Glutamatergic neuron (in vitro differentiated cells): Measurements from ENCODE around the gene EFNA5. TPM values are rescaled to one million over a fixed set of nuclear protein-coding genes. Genes with fewer than 3 reads are reported as not detected.

Source experiments
- DNase-seq: peaks from one replicate; pipeline ENCODE4 v3.0.0; 2022
- H3K27ac Mint-ChIP-seq: one replicate; pipeline ENCODE4 v1.8.0; 2020; ENCODE audit warnings: mild to moderate bottlenecking, mixed read lengths, inconsistent platforms; ENCODE audit not compliant: unreplicated experiment
- H3K27me3 Mint-ChIP-seq: one replicate; pipeline ENCODE4 v1.8.0; 2020; ENCODE audit warnings: mild to moderate bottlenecking, moderate library complexity, mixed read lengths, inconsistent platforms; ENCODE audit not compliant: unreplicated experiment
- H3K36me3 Mint-ChIP-seq: one replicate; pipeline ENCODE4 v1.8.0; 2020; ENCODE audit warnings: mild to moderate bottlenecking, mixed read lengths, inconsistent platforms; ENCODE audit not compliant: unreplicated experiment
- H3K4me1 Mint-ChIP-seq: one replicate; pipeline ENCODE4 v1.8.0; 2020; ENCODE audit warnings: mild to moderate bottlenecking, low read depth, mixed read lengths, inconsistent platforms; ENCODE audit not compliant: unreplicated experiment
- H3K4me3 Mint-ChIP-seq: one replicate; pipeline ENCODE4 v1.8.0; 2020; ENCODE audit warnings: mild to moderate bottlenecking, mixed read lengths, inconsistent platforms; ENCODE audit not compliant: unreplicated experiment
- H3K9me3 Mint-ChIP-seq: one replicate; pipeline ENCODE4 v1.8.0; 2020; ENCODE audit warnings: mild to moderate bottlenecking, moderate library complexity, mixed read lengths, inconsistent platforms; ENCODE audit not compliant: unreplicated experiment
- total RNA-seq: library from RNA; stranded (reverse); fragmentation: NEBNext Ultra II Directional; extraction: Animal tissue kit (Norgen Biotek cat#: 25700); gene quantifications from one replicate; pipeline ENCODE4 v1.2.1, GENCODE V29; 2021; ENCODE audit not compliant: unreplicated experiment
- TF ChIP-seq, protein P1 (sequence below): fragments of 200-600 bp; sonication (generic); IDR thresholded peaks from one replicate; pipeline ENCODE4 v1.5.0; 2021; ENCODE audit not compliant: partially characterized antibody, unreplicated experiment

EFNA5 gene
- total RNA-seq, 1 donor from 2014 or later: 158 TPM

DNA sequence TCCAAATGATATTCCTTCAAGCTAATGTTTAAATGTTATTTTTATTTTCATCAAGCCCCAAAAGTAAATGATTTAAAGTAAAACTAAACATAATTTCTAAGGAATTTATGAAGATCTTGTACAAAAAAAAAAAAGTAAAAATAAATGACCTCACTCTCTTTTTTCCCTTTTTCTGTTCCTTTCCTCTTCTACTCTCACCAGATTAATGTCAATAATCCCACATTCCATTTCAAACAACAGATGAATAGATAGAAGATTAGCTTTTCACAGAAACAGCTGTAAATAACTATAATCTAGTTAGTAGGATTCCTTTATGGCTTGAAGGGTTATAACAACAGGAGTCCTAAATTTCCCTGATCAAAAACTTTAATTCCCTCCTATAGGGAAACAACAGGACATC, 88.1 kb downstream of the EFNA5 start:
- Mint-ChIP-seq H3K4me1 (peaks cover 44% of the 10 kb centered on the region), H3K27ac (no peak overlapping the region)

DNA sequence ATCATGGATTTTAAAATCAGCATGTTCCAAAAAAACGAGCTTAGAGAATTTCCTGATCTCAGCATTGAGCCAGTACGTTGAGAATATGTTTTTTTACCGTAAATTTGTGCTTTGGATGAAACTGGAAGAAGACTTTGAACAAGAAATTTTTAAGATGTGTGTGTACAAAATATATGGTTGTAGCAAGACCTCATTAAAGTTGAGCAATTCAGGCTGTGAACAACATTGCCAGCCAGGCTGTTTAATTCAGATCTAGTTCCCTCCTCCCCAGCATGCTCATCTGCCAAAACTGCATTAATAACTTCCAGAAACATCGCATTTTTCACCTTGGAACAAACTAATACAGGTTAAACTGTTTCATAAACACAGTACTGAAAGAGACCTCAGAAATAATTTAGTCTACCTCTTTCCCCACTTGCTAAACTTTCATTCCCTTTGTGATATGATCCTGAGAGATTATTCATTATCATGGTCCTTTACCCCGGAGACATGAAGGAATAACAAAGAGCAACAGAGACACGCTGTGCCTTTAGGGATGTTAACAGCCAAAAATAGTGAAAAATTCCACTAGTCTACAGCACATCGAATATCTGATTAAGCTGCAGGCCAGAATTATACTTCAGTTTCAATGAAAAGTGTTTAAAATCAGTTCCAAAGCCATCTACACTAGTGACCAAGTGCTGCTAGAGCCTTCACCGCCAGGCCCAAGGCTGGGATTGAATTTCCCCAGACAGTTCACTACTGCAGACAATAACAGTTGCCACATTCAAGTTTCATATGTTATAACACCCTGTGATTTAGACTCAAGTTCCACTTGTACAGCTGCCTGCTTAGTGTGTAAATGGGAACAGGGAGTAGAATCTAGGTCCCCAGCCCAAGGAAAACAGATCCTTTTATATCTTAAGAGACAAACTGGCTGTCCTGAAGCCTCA, 89.6 kb downstream of the EFNA5 start:
- Mint-ChIP-seq H3K27me3 (peaks cover 3% of the 10 kb centered on the region), H3K4me3 (peak overlapping the region; percentile 57), H3K4me1 (peaks cover 57% of the 10 kb centered on the region), H3K9me3 (peaks cover 2% of the 10 kb centered on the region), H3K27ac (peak overlapping the region; percentile 57), H3K36me3 (no peaks in the 10 kb centered on the region)
- DNase-seq: no peak
- TF ChIP-seq, protein P1, sequence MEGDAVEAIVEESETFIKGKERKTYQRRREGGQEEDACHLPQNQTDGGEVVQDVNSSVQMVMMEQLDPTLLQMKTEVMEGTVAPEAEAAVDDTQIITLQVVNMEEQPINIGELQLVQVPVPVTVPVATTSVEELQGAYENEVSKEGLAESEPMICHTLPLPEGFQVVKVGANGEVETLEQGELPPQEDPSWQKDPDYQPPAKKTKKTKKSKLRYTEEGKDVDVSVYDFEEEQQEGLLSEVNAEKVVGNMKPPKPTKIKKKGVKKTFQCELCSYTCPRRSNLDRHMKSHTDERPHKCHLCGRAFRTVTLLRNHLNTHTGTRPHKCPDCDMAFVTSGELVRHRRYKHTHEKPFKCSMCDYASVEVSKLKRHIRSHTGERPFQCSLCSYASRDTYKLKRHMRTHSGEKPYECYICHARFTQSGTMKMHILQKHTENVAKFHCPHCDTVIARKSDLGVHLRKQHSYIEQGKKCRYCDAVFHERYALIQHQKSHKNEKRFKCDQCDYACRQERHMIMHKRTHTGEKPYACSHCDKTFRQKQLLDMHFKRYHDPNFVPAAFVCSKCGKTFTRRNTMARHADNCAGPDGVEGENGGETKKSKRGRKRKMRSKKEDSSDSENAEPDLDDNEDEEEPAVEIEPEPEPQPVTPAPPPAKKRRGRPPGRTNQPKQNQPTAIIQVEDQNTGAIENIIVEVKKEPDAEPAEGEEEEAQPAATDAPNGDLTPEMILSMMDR: no peak

More for the DNA sequence above, 88.1 kb downstream of the EFNA5 start:
- H3K36me3 Mint-ChIP-seq: no peaks in the 10 kb centered on the region
- no peak for DNase-seq
- no peak overlapping the region for H3K4me3 Mint-ChIP-seq
- TF ChIP-seq, protein P1: no peak
- H3K9me3 Mint-ChIP-seq: peaks cover 2% of the 10 kb centered on the region
- H3K27me3 Mint-ChIP-seq: peaks cover 3% of the 10 kb centered on the region

DNA sequence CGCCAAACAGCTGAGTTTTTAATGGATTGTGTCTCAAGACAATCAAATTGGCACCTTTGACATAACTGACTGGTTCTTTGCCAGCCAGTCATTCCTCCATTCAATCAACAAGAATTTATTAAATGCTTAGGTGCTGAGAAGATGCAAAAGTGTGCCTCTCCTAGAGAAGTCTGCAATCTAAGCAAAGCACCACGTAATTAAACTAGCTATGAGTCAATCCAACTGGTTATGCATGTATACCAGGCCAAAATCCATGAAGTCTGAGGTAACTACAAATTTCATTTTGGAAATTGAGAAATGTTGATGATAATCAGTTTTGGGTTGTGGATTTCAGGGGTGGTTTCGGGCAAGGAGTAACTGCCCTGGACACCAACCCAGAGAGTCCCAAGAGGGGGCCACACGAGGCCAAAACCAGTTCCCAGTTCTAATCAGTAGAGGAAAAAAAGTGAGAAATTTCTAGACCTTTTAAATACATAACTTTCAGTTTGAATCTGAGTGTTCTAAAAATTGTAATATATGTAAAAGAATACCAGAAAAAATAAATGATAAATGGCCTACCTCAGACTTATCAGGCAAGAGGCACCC, 92.6 kb downstream of the EFNA5 start:
- TF ChIP-seq, protein P1: no peak
- Mint-ChIP-seq H3K27me3 (peaks cover 3% of the 10 kb centered on the region), H3K4me3 (no peak overlapping the region), H3K4me1 (peaks cover 67% of the 10 kb centered on the region), H3K9me3 (no peaks in the 10 kb centered on the region), H3K27ac (no peak overlapping the region), H3K36me3 (no peaks in the 10 kb centered on the region)
- DNase-seq: no peak

DNA sequence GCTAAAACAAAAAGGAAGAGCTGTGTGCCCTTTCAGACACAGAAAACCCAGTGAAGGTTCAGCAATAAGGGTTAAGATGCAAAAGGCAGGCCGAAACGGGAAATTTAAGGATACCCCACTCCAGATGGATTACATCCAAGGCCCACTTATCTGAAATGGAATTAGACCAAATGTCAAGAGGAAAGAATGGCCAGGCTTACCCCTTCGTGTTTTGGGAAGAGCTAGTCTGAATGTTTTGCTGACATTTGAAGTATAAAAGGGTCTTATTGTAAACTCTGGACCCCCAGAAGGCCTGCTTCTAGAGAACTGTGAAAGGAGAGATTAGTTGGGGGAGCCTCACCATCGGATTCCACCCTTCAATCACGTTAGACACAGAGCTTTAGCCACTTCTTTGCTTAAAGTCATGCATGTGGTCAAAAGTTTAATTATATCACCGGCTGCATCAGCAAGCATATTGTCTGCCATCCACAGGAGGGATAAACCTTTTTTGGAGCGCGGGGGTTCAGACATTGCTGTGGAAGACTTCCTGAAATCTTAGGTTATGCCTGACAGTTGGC, 93.3 kb downstream of the EFNA5 start:
- Mint-ChIP-seq H3K27me3 (peaks cover 3% of the 10 kb centered on the region), H3K27ac (peak overlapping the region; percentile 81), H3K4me1 (peaks cover 74% of the 10 kb centered on the region), H3K36me3 (no peaks in the 10 kb centered on the region), H3K4me3 (peak overlapping the region; percentile 43), H3K9me3 (no peaks in the 10 kb centered on the region)
- TF ChIP-seq, protein P1: no peak
- no peak for DNase-seq
